NCI-H2196 (cell line): ENCODE results near the gene CDKN1C.

Experiments used
- DNase-seq: peaks from one replicate; lab custom pipeline; 2025; ENCODE audit not compliant: unreplicated experiment; lab: John Stamatoyannopoulos, UW

CDKN1C gene

GRCh38 chr11:2890466-2891294 is 5.1 kb upstream of the CDKN1C start:
- DNase-seq, result peak; percentile 80

- DNase-seq, result no peak
These were observed 4.0 kb upstream of the CDKN1C start for GRCh38 chr11:2889362-2890273.

DNA sequence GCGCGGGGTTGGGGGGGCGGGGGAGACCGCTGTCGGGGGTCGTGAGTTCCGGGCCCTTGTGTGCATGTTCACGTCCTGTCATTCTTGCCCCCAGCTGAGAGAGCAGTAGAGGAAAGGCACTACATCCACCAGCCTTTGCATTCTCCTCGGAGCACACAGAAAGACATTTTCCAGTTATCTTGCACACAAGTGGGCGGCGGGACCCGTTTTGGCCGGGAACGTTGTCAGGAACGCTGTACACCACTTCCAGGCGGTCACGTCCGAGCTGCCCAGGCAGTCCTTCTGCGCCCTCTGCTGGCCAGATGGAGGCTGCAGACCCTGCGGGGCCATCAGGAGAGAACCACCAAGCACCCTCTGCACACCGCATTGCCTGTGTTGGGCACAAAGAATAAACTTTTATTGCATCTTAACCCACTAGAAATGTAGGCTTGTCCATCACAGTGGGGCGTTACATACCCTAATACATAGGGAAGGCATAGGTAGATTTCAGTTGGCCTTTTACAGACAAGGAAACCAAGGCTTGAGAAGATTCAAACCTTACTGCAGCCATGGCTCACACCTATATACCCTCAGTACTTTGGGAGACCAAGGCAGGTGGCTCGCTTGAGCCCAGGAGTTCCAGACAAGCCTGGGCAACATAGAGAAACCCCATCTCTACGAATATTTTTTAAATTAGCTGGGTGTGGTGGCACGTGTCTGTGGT is 2.8 kb upstream of the CDKN1C start:
- peak; percentile 88 for DNase-seq

DNA sequence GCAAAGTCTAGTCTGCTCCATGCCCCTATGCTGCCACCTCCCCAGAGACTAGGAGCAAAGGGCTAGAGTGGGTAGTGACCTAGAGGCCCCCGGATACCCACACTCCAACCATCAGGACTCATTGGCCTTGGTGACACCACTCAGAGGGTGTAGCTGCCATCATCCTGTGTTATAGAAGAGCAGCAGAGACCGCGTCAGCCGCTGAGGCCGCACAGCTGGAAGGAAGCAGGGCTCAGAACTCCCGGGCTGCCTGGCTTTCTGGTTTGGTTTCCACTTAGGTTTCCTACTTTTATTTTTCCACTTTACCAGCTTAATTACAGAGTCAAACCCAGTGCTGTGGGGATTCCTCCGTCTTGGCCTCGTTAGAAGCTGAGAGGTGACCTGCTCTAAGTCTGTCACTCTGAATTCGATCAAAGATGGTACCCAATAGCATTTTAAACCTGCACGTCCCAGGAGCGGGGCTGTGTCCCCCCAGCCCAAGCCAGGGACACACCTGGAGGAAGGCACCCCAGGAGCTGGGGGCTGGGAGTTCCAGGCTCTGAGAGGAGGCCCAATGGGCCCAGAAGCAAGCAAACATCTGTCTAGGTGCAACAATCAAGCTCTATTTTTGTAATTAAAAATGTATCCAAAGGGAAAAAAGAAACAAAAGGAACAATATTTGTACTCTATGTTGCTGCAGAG is 2.1 kb upstream of the CDKN1C start:
- DNase-seq, result no peak

DNA sequence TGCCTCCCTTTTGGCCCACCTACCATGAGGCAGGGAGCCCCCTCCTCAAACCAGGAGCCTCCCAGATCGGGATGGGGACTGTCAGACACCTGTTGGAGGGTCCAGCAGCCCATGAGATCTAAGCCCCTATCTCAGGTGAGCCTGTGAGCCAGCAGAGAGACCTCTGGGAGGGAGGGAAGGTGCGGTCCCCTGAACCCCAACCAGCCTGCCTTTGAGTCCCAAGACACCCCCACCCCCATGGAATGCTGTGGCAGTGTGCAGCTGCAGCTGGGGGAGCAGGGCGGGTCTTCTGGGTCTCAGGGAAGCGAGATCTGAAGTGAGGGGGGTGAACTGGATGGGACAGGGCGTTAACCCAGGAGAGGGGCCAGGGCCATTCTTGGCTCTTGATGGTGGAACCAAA is 1.4 kb upstream of the CDKN1C start:
- DNase-seq, result no peak

- DNase-seq, result peak; percentile 56
These were observed 768 bp upstream of the CDKN1C start for GRCh38 chr11:2886191-2886894.

GRCh38 chr11:2885017-2885677 is 428 bp downstream of the CDKN1C start:
- DNase-seq, result peak; percentile 32

- no peak for DNase-seq
These were observed 1.4 kb downstream of the CDKN1C start for GRCh38 chr11:2883979-2884815.

DNA sequence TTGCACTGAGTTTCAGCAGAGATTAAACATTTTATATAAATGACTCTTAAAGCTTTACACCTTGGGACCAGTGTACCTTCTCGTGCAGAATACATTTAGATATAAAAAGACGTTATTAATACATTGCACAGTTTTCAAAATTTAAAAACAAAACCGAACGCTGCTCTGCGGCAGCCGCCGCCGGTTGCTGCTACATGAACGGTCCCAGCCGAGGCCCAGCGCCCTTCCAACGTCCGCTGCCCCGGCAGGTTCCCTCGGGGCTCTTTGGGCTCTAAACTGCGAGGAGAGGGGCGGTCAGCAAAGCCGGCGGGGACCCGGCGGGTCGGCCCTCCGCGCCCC is 2.0 kb downstream of the CDKN1C start:
- DNase-seq, result no peak

GRCh38 chr11:2882396-2883110 is 3.0 kb downstream of the CDKN1C start:
- DNase-seq, result no peak

GRCh38 chr11:2881981-2882375 is 3.6 kb downstream of the CDKN1C start:
- DNase-seq, result no peak

- DNase-seq, result no peak
These were observed 4.2 kb downstream of the CDKN1C start for GRCh38 chr11:2881076-2881980.

DNA sequence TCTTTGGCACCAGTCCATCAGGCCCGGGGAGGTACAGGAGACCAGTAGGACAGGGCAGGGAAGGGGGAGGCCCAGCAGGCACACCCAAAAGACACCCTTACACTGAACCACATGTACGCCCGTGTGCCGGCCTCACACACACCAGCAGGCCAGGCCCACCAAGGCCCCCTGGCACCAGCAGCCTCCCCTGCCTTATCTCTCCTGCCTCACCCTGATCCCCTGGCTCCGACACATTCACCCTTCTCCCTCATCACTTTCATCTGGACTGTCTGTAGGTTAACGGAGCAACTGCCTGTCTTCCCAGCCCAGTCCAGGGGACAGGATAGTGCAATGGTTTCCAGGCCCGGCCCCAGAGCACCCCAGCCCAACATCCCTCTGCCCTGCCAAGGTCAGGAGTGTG is 4.9 kb downstream of the CDKN1C start:
- DNase-seq, result no peak

GRCh38 chr11:2878782-2879181 is 6.8 kb downstream of the CDKN1C start:
- no peak for DNase-seq

DNA sequence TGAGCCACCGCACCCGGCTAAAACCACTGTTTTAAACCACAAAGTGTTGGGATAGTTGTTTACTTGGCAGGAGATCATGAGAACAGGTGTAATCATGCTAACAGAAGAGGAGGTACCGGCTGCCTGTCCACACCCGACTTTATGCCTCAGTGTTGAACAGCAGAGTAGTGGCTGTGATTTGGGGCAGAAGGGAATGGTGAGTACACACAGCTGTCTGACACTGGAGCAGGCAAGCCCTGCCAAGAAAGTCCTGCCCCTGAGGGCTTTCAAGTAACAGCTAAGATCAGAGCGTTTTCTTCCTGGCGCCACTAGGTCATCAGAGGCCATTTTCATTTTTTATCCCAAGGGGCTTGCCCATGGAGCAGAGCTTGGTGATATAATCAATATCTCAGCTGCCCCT is 8.1 kb downstream of the CDKN1C start:
- no peak for DNase-seq

- no peak for DNase-seq
These were observed 10.6 kb downstream of the CDKN1C start for GRCh38 chr11:2874963-2875362.

- no peak for DNase-seq
These were observed 14.4 kb downstream of the CDKN1C start for GRCh38 chr11:2870969-2871680.
